Measurements from ENCODE around the gene NFKBIZ. TPM values are rescaled to one million over a fixed set of nuclear protein-coding genes. Genes with fewer than 3 reads are reported as not detected.
"Not testable (repeated sequence)": the region's sequence is repeated elsewhere in the genome, so short reads cannot be mapped to it uniquely, and the experiment has no call there.

Gene NFKBIZ
- total RNA-seq, 1 donor from 2014 or later, result 39.6 TPM

- TF ChIP-seq EZH2 (IDR thresholded peaks at IDR 0.05; ENCODE audit: insufficient read depth, low read length) (no peak), CTCF (IDR thresholded peaks at IDR 0.05; ENCODE audit: insufficient read depth, low read depth, low read length) (no peak)
- Mint-ChIP-seq H3K27ac (ENCODE audit: unreplicated experiment) (no peak overlapping the region), H3K4me1 (ENCODE audit: low read depth, unreplicated experiment) (peaks cover 22% of the 10 kb centered on the region), H3K36me3 (ENCODE audit: low read depth, unreplicated experiment) (no peaks in the 10 kb centered on the region), H3K9me3 (ENCODE audit: unreplicated experiment) (peaks cover 6% of the 10 kb centered on the region), H3K4me3 (ENCODE audit: unreplicated experiment) (no peak overlapping the region), H3K27me3 (ENCODE audit: low read depth, unreplicated experiment) (no peaks in the 10 kb centered on the region)
- no peak overlapping the region for H3K9ac ChIP-seq (ENCODE audit: low read length)
- H3K27me3 ChIP-seq (ENCODE audit: insufficient read depth, low read length), result no peaks in the 10 kb centered on the region
- H3K4me3 ChIP-seq (ENCODE audit: insufficient read depth, low read depth, low read length), result no peak overlapping the region
- no peaks in the 10 kb centered on the region for H4K20me1 ChIP-seq (ENCODE audit: insufficient read depth, low read length)
- DNase-seq (ENCODE audit: low read depth), result no peak
- H3K27ac ChIP-seq (ENCODE audit: low read depth, low read length), result no peak overlapping the region
- H3K79me2 ChIP-seq (ENCODE audit: insufficient read depth, low read length), result no peaks in the 10 kb centered on the region
- FAIRE-seq, result no peak
- H3K36me3 ChIP-seq (ENCODE audit: insufficient read depth, low read length), result no peaks in the 10 kb centered on the region
- H3K9me3 ChIP-seq (ENCODE audit: insufficient read depth, low read depth, low read length), result no peaks in the 10 kb centered on the region
- peaks cover 13% of the 10 kb centered on the region for H3K4me1 ChIP-seq (ENCODE audit: insufficient read depth, low read length)
- H2AFZ ChIP-seq (ENCODE audit: low read depth, low read length), result no peak overlapping the region
- no peak overlapping the region for H3K4me2 ChIP-seq (ENCODE audit: low read length)
Measured at GRCh38 chr3:101900736-101901135, 51.4 kb downstream of the NFKBIZ start.

DNA sequence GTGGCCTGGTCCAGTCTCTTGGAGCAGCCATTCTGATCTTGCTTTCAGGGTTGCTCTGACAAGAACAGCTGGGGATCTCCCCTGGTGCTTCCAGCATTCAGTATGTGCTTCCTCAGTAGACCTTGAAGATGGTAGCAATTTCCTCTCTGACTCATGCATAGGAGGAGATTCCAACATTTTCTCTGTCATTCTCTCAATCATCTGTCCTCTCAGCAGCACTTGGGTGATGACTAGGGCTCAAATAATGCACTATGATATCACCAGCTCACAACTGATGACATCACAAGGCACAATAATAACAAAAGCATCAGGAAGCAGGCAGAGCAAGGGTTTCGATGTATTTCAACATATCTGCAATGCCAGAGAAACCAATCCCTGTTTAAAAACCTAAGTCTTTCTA lies 52.7 kb downstream of the NFKBIZ start:
- H3K4me1 Mint-ChIP-seq (ENCODE audit: low read depth, unreplicated experiment), result peaks cover 22% of the 10 kb centered on the region
- Histone ChIP-seq H3K4me3 (ENCODE audit: insufficient read depth, low read depth, low read length) (no peak overlapping the region), H3K9me3 (ENCODE audit: insufficient read depth, low read depth, low read length) (no peaks in the 10 kb centered on the region), H3K27me3 (ENCODE audit: insufficient read depth, low read length) (no peaks in the 10 kb centered on the region), H3K27ac (ENCODE audit: low read depth, low read length) (peak overlapping the region; percentile 40), H3K36me3 (ENCODE audit: insufficient read depth, low read length) (no peaks in the 10 kb centered on the region), H3K4me2 (ENCODE audit: low read length) (peak overlapping the region; percentile 27), H4K20me1 (ENCODE audit: insufficient read depth, low read length) (no peaks in the 10 kb centered on the region), H3K4me1 (ENCODE audit: insufficient read depth, low read length) (peaks cover 13% of the 10 kb centered on the region), H2AFZ (ENCODE audit: low read depth, low read length) (no peak overlapping the region), H3K9ac (ENCODE audit: low read length) (no peak overlapping the region), H3K79me2 (ENCODE audit: insufficient read depth, low read length) (no peaks in the 10 kb centered on the region)
- TF ChIP-seq EZH2 (IDR thresholded peaks at IDR 0.05; ENCODE audit: insufficient read depth, low read length) (no peak), CTCF (IDR thresholded peaks at IDR 0.05; ENCODE audit: insufficient read depth, low read depth, low read length) (no peak)
- no peaks in the 10 kb centered on the region for H3K27me3 Mint-ChIP-seq (ENCODE audit: low read depth, unreplicated experiment)
- H3K36me3 Mint-ChIP-seq (ENCODE audit: low read depth, unreplicated experiment), result no peaks in the 10 kb centered on the region
- DNase-seq (ENCODE audit: low read depth) (peak; percentile 86), FAIRE-seq (peak; percentile 95)
- no peak overlapping the region for H3K4me3 Mint-ChIP-seq (ENCODE audit: unreplicated experiment)
- H3K9me3 Mint-ChIP-seq (ENCODE audit: unreplicated experiment), result peaks cover 9% of the 10 kb centered on the region
- H3K27ac Mint-ChIP-seq (ENCODE audit: unreplicated experiment), result peak overlapping the region; percentile 99

DNA sequence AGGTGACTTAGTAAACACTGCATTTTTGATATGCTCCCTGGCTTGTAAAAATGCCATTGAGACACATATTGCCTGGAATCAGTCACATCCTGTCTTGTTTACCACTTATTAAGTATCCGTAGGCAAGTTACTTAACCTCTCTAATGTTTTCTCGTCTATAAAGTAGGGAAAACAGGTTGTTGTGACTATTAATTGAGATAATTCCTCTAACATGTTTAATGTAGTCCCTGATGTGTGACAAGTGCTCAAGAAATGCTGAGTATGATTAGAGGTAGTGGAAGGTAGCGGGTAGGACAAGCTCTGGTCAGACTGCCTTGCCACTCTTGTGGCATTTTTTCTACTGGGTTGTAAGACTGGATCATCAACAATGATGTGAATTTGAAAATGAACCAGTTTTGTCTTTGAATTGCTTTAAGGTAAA lies 54.1 kb downstream of the NFKBIZ start:
- Histone ChIP-seq H3K4me3 (ENCODE audit: insufficient read depth, low read depth, low read length) (no peak overlapping the region), H3K4me2 (ENCODE audit: low read length) (no peak overlapping the region), H3K36me3 (ENCODE audit: insufficient read depth, low read length) (no peaks in the 10 kb centered on the region), H2AFZ (ENCODE audit: low read depth, low read length) (no peak overlapping the region), H3K9ac (ENCODE audit: low read length) (no peak overlapping the region), H3K79me2 (ENCODE audit: insufficient read depth, low read length) (no peaks in the 10 kb centered on the region), H3K27me3 (ENCODE audit: insufficient read depth, low read length) (no peaks in the 10 kb centered on the region), H3K27ac (ENCODE audit: low read depth, low read length) (no peak overlapping the region), H3K9me3 (ENCODE audit: insufficient read depth, low read depth, low read length) (no peaks in the 10 kb centered on the region), H4K20me1 (ENCODE audit: insufficient read depth, low read length) (no peaks in the 10 kb centered on the region), H3K4me1 (ENCODE audit: insufficient read depth, low read length) (peaks cover 13% of the 10 kb centered on the region)
- Mint-ChIP-seq H3K36me3 (ENCODE audit: low read depth, unreplicated experiment) (no peaks in the 10 kb centered on the region), H3K4me1 (ENCODE audit: low read depth, unreplicated experiment) (peaks cover 22% of the 10 kb centered on the region), H3K4me3 (ENCODE audit: unreplicated experiment) (no peak overlapping the region), H3K27me3 (ENCODE audit: low read depth, unreplicated experiment) (no peaks in the 10 kb centered on the region), H3K9me3 (ENCODE audit: unreplicated experiment) (peaks cover 9% of the 10 kb centered on the region), H3K27ac (ENCODE audit: unreplicated experiment) (peak overlapping the region; percentile 44)
- TF ChIP-seq EZH2 (IDR thresholded peaks at IDR 0.05; ENCODE audit: insufficient read depth, low read length) (no peak), CTCF (IDR thresholded peaks at IDR 0.05; ENCODE audit: insufficient read depth, low read depth, low read length) (no peak)
- FAIRE-seq (no peak), DNase-seq (ENCODE audit: low read depth) (peak; percentile 12)

GRCh38 chr3:101905573-101905972 lies 56.3 kb downstream of the NFKBIZ start:
- H2AFZ ChIP-seq (ENCODE audit: low read depth, low read length); H3K36me3 Mint-ChIP-seq (ENCODE audit: low read depth, unreplicated experiment); H3K4me3 Mint-ChIP-seq (ENCODE audit: unreplicated experiment); H4K20me1 ChIP-seq (ENCODE audit: insufficient read depth, low read length); DNase-seq (ENCODE audit: low read depth); FAIRE-seq; H3K27me3 Mint-ChIP-seq (ENCODE audit: low read depth, unreplicated experiment); H3K4me3 ChIP-seq (ENCODE audit: insufficient read depth, low read depth, low read length); H3K36me3 ChIP-seq (ENCODE audit: insufficient read depth, low read length); H3K4me2 ChIP-seq (ENCODE audit: low read length); H3K9ac ChIP-seq (ENCODE audit: low read length); H3K79me2 ChIP-seq (ENCODE audit: insufficient read depth, low read length); H3K27me3 ChIP-seq (ENCODE audit: insufficient read depth, low read length); H3K27ac Mint-ChIP-seq (ENCODE audit: unreplicated experiment); H3K27ac ChIP-seq (ENCODE audit: low read depth, low read length); H3K9me3 Mint-ChIP-seq (ENCODE audit: unreplicated experiment); H3K9me3 ChIP-seq (ENCODE audit: insufficient read depth, low read depth, low read length): not testable (repeated sequence)
- H3K4me1 Mint-ChIP-seq (ENCODE audit: low read depth, unreplicated experiment), result peaks cover 20% of the 10 kb centered on the region
- peaks cover 13% of the 10 kb centered on the region for H3K4me1 ChIP-seq (ENCODE audit: insufficient read depth, low read length)

Data from astrocyte (in vitro differentiated cells and primary cell).